ENCODE measurements around the gene TXNRD2. TPM values are rescaled to one million over a fixed set of nuclear protein-coding genes. Genes with fewer than 3 reads are reported as not detected.

Gene TXNRD2
- total and polyA plus RNA-seq, 2 of the 4 experiments (the other 2 are of a cell fraction), result 15.6 to 25.7 TPM

- no TSS peak for BruUV-seq (replicated peaks)
- 70% methylated on average over 17 of the region's 24 CpGs; no CpG with 5 or more reads in 1 of the 2 experiments for WGBS, 2 experiments (ENCODE audit: extremely low coverage in 2 of 2, insufficient read length in 1 of 2)
- peak overlapping the region; percentile 9 for H2AK9ac ChIP-seq (replicated peaks; ENCODE audit: low read depth, low read length, poor library complexity)
- no peak overlapping the region for H3K14ac ChIP-seq (replicated peaks; ENCODE audit: low read depth, low read length)
- no peak overlapping the region for H2AFZ ChIP-seq (replicated peaks; ENCODE audit: low read length, poor library complexity)
- H3K4me2 ChIP-seq (ENCODE audit: low read depth, low read length), result no peak overlapping the region
- dilution Hi-C loops (cut with HindIII; ENCODE audit: low sequenced_read_pairs, unreplicated experiment), result no loop called here
- H2BK15ac ChIP-seq (ENCODE audit: low read depth, low read length), result no peak overlapping the region
- ChIA-PET POLR2A (ENCODE audit: unreplicated experiment) (no interaction called here), CTCF (interaction anchor here (1.3 to 1.4 kb wide), 2 partner anchors 26 kb away, joined by 3 to 5 read pairs; no protein-coding TSS in a partner anchor)
- no peak overlapping the region for H4K91ac ChIP-seq (ENCODE audit: insufficient read depth, low read depth, low read length)
- H3K9ac ChIP-seq (ENCODE audit: low read depth, low read length), result no peak overlapping the region
- H3K36me3 ChIP-seq (ENCODE audit: control insufficient read depth, insufficient read depth, low read length), result no peaks in the 10 kb centered on the region
- peak overlapping the region; percentile 67; the same call in 1 of the 2 replicates for H2AK5ac ChIP-seq (ENCODE audit: low read depth, low read length)
- no peak overlapping the region for H2BK120ac ChIP-seq (ENCODE audit: low read depth, low read length)
- H3K4me3 ChIP-seq (ENCODE audit: insufficient read depth, low read depth, low read length), result no peak overlapping the region
- no peaks in the 10 kb centered on the region for H3K27me3 ChIP-seq (ENCODE audit: control insufficient read depth, insufficient read depth, low read length)
- H3K18ac ChIP-seq (ENCODE audit: low read depth, low read length), result no peak overlapping the region
- no peak overlapping the region for H3K4ac ChIP-seq (ENCODE audit: low read depth, low read length)
- in situ Hi-C loops (cut with MboI; ENCODE audit: low sequenced_read_pairs), result no loop called here
- peaks cover 18% of the 10 kb centered on the region; the same call in 1 of the 2 replicates for H4K20me1 ChIP-seq (ENCODE audit: insufficient read depth, low read length)
- H3K23ac ChIP-seq (ENCODE audit: low read depth, low read length), result no peak overlapping the region
- ATAC-seq (ENCODE audit: low read depth), result no peak
- H4K8ac ChIP-seq (ENCODE audit: low read depth in 2 of 2, low read length in 2 of 2), result 0 out of 4 replicates have a peak overlapping the region, but pooled peaks of 1 of the 2 experiments have one; percentile 42
- no peak overlapping the region for H2BK5ac ChIP-seq (ENCODE audit: low read depth, low read length, poor library complexity, severe bottlenecking)
- H3K56ac ChIP-seq (ENCODE audit: extremely low read depth, insufficient read depth, low read length), result no peak overlapping the region
- H2BK20ac ChIP-seq (ENCODE audit: low read depth, low read length), result no peak overlapping the region
- H3K79me1 ChIP-seq (ENCODE audit: low read depth in 1 of 2, low read length in 2 of 2), result peaks cover 4 to 32% of the 10 kb centered on the region in 2 experiments; a peak in 3 of 4 replicates
- no peak for DNase-seq
- intact Hi-C loops (cut with micrococcal nuclease), result no loop called here
- peaks cover 17% of the 10 kb centered on the region for H3K9me1 ChIP-seq (ENCODE audit: insufficient read depth, low read length)
- H4K5ac ChIP-seq (ENCODE audit: low read depth, low read length), result no peak overlapping the region
- no peak overlapping the region for H3K27ac ChIP-seq (ENCODE audit: insufficient read depth, low read length)
- no peaks in the 10 kb centered on the region for H3K9me3 ChIP-seq (ENCODE audit: control insufficient read depth, insufficient read depth, low read length)
- peaks cover 21% of the 10 kb centered on the region for H3K4me1 ChIP-seq (ENCODE audit: control insufficient read depth, insufficient read depth, low read length)
- no peak for TF ChIP-seq BHLHE40 (IDR thresholded peaks at IDR 0.05; ENCODE audit: low read depth, low read length)
- TF ChIP-seq MAZ (IDR thresholded peaks at IDR 0.05; ENCODE audit: borderline replicate concordance, low read depth, low read length), result no peak
- no peak for TF ChIP-seq RAD21 (IDR thresholded peaks at IDR 0.05; ENCODE audit: low read length)
- TF ChIP-seq CEBPB (IDR thresholded peaks at IDR 0.05; ENCODE audit: low read depth, low read length), result no peak
- TF ChIP-seq FOS (IDR thresholded peaks at IDR 0.05; ENCODE audit: low read depth, low read length), result no peak
- TF ChIP-seq MAFK (IDR thresholded peaks at IDR 0.05; ENCODE audit: low read depth, low read length), result no peak
- TF ChIP-seq NFE2L2 (IDR thresholded peaks at IDR 0.05; ENCODE audit: low read depth, low read length), result no peak
- no peak for TF ChIP-seq RFX5 (IDR thresholded peaks at IDR 0.05; ENCODE audit: low read depth, low read length)
These were observed 46.0 kb upstream of the TXNRD2 start for GRCh38 chr22:19987394-19988306.

All from IMR-90 (cell line).